Neural crest cell (in vitro differentiated cells): ENCODE measurements around the gene MAP4K5. TPM values are rescaled to one million over a fixed set of nuclear protein-coding genes. Genes with fewer than 3 reads are reported as not detected.

Source experiments
- DNase-seq: peaks from one replicate; pipeline ENCODE4 v3.0.0; 2021; ENCODE audit warnings: low read depth, mixed read lengths, low spot score
- H3K27ac Mint-ChIP-seq: one replicate; pipeline ENCODE4 v1.8.0; 2021; ENCODE audit warnings: mild to moderate bottlenecking, mixed read lengths; ENCODE audit not compliant: unreplicated experiment
- H3K27me3 Mint-ChIP-seq: 2 replicates; pipeline ENCODE4 v1.8.0; 2021; ENCODE audit warnings: low read depth, mild to moderate bottlenecking, mixed read lengths
- H3K36me3 Mint-ChIP-seq: 2 replicates; pipeline ENCODE4 v1.8.0; 2021; ENCODE audit warnings: low read depth, mild to moderate bottlenecking, mixed read lengths
- H3K4me1 Mint-ChIP-seq: 2 replicates; pipeline ENCODE4 v1.8.0; 2021; ENCODE audit warnings: mixed read lengths
- H3K4me3 Mint-ChIP-seq: one replicate; pipeline ENCODE4 v1.8.0; 2021; ENCODE audit warnings: mild to moderate bottlenecking, mixed read lengths
- H3K9me3 Mint-ChIP-seq: 2 replicates; pipeline ENCODE4 v1.8.0; 2021; ENCODE audit warnings: mixed read lengths
- CTCF ChIP-seq: fragments of 200-600 bp; sonication (generic); conservative IDR thresholded peaks from 2 replicates; pipeline ENCODE4 v1.5.0; 2021; ENCODE audit warnings: antibody characterized with exemption, mild to moderate bottlenecking
- long read RNA-seq: library from polyadenylated mRNA; unstranded; transcript quantifications from one replicate; pipeline ENCODE4 v2.0.0, GENCODE V29; 2020
- total RNA-seq: library from RNA; stranded (reverse); gene quantifications from 2 replicates; pipeline ENCODE4 v1.2.1, GENCODE V29; 2021

The MAP4K5 gene
- 67.9 and 69.9 TPM in 2 replicates for total RNA-seq
- long read RNA-seq, partial matches to known transcripts: 9 of 23 reads
- long read RNA-seq, other reads (novel, unspliced or antisense): 14 of 23 reads

GRCh38 chr14:50532502-50533240 lies at the start of gene MAP4K5:
MAP4K5 (minus strand) TSS chr14:50532569; CDS start chr14:50532049, 520 bp downstream.
- peaks cover 3% of the 10 kb centered on the region for H3K36me3 Mint-ChIP-seq
- peak; percentile 89 for DNase-seq
- H3K4me1 Mint-ChIP-seq: peaks cover 50% of the 10 kb centered on the region
- peak; percentile 88 for TF ChIP-seq CTCF
- H3K27ac Mint-ChIP-seq: peak within 1 kb of the TSS; percentile 98
- H3K27me3 Mint-ChIP-seq: no peaks in the 10 kb centered on the region
- H3K4me3 Mint-ChIP-seq: peak within 1 kb of the TSS; percentile 95
- H3K9me3 Mint-ChIP-seq: peaks cover 4% of the 10 kb centered on the region

- Mint-ChIP-seq H3K36me3 (no peaks in the 10 kb centered on the region), H3K4me3 (no peak overlapping the region), H3K4me1 (no peaks in the 10 kb centered on the region), H3K27me3 (no peaks in the 10 kb centered on the region), H3K27ac (no peak overlapping the region), H3K9me3 (no peaks in the 10 kb centered on the region)
- no peak for TF ChIP-seq CTCF
- DNase-seq: no peak
These were observed 46.1 kb upstream of the MAP4K5 start for GRCh38 chr14:50578433-50578832.

GRCh38 chr14:50577982-50578381 lies 45.6 kb upstream of the MAP4K5 start:
- Mint-ChIP-seq H3K27me3 (no peaks in the 10 kb centered on the region), H3K4me1 (no peaks in the 10 kb centered on the region), H3K27ac (no peak overlapping the region), H3K9me3 (no peaks in the 10 kb centered on the region), H3K36me3 (no peaks in the 10 kb centered on the region), H3K4me3 (no peak overlapping the region)
- no peak for DNase-seq
- no peak for TF ChIP-seq CTCF

- no peak overlapping the region for H3K4me3 Mint-ChIP-seq
- no peak for DNase-seq
- TF ChIP-seq CTCF: no peak
- H3K27ac Mint-ChIP-seq: no peak overlapping the region
- H3K36me3 Mint-ChIP-seq: peaks cover 10% of the 10 kb centered on the region
- H3K27me3 Mint-ChIP-seq: no peaks in the 10 kb centered on the region
- peaks cover 4% of the 10 kb centered on the region for H3K9me3 Mint-ChIP-seq
- H3K4me1 Mint-ChIP-seq: no peaks in the 10 kb centered on the region
These were observed 43.4 kb upstream of the MAP4K5 start for GRCh38 chr14:50575769-50576168.

- Mint-ChIP-seq H3K4me3 (no peak overlapping the region), H3K27ac (no peak overlapping the region), H3K9me3 (peaks cover 12% of the 10 kb centered on the region), H3K36me3 (peaks cover 21% of the 10 kb centered on the region), H3K27me3 (no peaks in the 10 kb centered on the region), H3K4me1 (no peaks in the 10 kb centered on the region)
- DNase-seq: no peak
- TF ChIP-seq CTCF: no peak
These were observed 41.5 kb upstream of the MAP4K5 start for GRCh38 chr14:50573862-50574261.
